CD4-positive, alpha-beta T cell treated with Interferon alpha-2 for 1 hour (primary cell): ENCODE data around the gene DMGDH.

Experiments
- DNase-seq, 2 donors: peaks; one replicate each; pipeline ENCODE4 v3.0.0-alpha.2; 2020 to 2022

Gene DMGDH

DNA sequence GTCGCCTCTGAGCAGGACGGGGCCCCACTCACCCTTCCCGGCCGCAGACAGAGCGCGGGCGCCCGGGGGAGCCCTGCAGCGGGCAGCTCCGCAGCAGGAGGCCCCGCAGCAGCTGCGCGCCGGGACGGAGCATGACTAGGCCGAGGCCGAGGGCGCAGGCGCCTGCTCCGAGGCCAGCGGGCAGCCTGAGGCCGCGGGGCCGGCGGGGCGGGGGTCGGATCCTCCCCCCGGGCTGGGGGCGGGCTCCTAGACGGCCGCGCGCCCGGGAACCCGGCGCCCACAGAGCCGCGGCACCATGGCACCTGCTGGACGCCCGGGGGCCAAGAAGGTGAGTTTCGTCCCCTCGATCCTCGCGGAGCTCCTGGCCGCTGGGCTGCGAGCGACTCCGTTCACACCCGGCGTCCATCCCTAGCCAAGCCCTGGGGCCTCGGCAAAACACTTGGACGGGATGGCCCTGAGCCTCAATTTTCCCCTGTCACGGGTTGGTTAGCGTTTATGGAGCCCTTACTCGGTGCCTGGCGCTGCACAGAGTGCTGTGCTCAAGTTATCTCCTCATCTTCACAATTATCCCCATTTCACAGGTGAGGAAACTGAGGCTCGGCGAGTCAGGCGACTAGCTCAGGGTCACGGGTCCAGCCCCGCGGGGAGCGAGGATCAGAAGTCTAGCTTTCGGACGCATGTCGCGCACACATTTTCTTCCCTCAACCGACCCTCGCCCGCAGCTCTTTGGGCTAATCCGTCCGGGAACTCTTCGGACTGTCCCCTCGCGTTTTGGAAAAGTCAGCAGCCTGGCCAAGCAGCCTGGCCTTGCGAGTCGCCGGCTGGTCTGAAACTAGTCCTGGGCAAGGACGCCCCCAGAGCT lies at the start of gene DMGDH, which contains the start of gene BHMT2:
Gene DMGDH, minus strand, starts transcription at position 187 of the 862 bp plus-strand sequence. Its CDS starts 54 bp downstream, at position 133.
Gene BHMT2, plus strand, starts transcription at position 280 of the 862 bp plus-strand sequence. Its CDS starts 16 bp downstream, at position 296.
- DNase-seq = no peak

DNA sequence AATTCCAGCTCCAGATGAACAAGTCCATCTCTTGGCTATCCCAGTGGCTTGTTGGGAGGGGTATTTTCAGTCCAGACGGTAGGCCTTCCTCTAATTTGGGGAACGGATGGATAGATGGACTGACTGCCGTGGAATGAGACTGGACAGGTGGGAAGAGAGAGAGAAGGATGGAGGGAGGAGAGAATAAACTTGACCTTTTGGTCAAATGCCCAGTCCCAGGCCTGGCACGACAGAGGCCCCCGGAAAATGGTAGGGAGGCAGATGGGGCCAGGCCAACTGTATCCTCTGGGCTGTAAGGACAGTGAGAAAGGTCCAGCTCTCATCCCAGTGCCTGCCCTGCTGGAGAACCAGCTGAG lies 43.2 kb upstream of the DMGDH start:
- DNase-seq = no peak

DNA sequence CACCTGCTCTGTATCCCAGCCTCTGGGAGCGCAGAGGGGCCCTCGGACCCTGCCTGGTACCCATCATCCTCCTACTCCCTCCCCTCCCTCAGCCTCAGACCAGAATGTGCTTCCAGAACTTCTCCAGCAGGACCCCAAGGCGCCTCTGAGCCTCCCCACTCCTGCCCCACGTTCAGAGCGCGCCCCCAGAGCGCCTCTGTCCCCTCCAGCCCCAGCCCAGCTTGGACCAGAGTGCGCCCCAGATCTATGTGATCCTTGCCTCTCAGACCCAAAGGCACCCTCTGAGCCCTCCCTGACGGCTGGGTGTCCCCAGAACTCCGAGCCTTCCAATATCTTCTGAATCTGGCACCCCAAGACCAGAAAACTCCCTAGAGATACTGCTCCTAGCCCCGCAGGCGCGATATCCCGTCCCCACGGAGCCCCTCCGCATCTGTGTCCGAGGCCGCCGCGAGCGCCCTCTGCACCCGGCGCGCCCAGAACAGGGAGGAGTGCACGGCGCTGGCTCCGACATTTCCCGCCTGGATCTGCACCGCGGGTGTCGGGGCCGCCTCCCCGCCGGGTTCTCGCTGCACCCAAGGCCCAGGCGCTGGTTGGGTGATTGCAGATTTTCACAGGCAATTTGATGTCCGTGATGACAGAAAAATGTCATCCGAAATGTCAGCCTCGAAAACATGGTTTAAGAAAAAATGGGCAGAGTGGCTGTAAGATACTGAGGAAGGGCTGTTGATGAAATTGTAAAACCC lies 42.7 kb upstream of the DMGDH start:
- no peak for DNase-seq

DNA sequence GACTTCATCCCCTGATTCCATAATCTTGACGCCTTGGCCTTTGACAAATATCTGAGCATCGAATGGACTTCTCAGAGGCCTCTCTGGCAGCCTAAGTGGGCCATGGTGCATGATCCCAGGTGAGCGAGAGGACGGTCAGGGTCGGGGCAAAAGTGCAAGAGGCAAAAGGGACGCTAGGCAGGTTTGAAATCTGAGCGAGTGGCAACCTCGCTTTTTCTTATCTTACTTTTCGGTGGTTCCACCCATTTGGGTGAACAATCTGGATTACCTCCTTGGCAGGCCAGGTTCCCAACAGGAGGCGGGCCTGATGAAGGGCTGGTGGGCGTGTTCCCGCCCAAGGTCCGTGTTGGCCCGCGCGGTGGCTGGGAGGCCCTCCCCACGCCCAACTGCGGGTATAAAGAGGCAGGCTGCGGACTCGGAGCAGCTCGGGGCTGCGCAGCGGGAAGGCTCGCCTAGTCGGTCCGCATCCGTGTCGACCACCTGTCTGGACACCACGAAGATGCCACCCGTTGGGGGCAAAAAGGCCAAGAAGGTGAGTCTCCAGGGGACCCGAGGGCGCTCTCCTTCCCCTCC lies 42.0 kb upstream of the DMGDH start, which contains the start of gene BHMT:
Gene BHMT, plus strand, starts transcription at position 423 of the 573 bp plus-strand sequence. Its CDS starts 77 bp downstream, at position 500.
- DNase-seq = no peak

DNA sequence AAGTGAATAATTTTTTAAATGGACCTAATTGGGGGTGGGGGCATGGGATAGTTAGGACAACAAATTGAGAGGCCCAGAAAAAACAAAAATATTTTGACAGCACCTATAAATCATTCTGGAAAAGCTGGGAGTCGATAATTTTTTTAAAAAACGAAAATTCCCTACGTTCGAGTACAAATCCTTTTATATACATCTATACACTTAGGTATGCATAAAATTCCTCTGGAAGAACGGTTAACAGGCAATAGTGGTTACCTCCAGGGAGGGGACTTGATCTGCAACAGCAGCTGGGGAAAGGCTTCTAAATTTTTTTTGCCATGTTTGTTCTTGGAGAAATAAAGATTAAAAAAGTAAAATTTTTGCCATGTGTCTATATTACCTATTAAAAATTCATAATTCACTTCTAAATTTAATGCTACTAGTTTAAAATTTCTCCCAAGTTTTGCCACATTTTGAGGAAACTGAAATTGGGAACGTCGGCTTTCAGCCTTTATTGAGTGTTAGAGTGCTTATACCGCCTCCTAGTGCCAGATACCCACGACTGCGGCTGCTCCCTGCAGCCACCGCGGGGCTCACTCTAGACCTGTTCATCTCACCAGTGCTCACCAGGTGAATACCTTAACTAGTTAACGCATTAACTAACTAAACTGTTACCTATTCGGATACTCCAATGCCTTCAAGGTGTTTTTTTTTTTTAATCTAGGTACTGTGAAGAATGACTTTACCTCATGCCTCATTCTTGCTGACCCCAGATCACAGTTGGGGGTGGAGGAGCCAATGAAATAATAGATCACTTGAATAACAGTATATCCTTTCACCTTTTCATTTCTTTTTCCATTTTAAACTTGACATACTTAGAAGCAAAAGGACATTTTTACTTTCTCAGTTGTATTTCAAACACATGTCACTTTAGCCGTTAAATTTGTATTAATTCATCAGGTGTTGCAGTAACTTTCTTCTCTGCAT lies 40.3 kb upstream of the DMGDH start:
- peak in 1 of 2 donors; percentile 38 for DNase-seq

DNA sequence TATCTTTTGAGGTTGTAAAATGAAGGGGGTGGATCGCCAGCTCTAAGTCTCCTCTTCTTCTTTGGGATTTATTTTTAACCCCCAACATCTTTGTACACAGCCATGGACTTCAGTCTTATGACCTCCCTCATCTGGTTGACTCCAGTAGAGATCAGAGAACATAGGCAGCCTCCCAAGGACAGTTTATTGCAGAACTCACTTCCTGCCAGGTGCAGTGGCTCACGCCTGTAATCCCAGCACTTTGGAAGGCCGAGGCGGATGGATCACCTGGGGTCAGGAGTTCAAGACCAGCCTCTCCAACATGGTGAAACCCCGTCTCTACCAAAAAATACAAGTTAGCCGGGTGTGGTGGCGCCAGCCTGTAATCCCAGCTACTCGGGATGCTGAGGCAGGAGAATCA lies 39.3 kb upstream of the DMGDH start:
- no peak for DNase-seq

DNA sequence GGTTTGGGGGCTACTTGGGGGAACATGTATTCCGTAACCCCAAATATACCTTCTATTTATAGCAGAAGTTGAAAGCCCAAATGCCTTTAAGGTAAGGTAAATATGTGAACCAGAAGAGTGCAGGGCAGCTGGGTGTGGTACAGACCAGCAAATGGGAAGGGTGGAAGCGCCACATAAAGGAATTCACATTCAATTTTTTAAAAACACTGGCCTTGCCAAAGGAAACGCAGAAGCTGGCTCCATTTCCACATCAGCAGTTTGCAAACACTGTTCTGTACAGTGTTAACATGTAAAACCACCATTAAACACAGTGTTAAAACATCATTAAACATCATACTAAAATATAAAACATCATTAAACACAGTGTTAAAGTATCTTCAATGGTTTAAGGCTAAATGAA lies 38.6 kb upstream of the DMGDH start:
- no peak for DNase-seq

DNA sequence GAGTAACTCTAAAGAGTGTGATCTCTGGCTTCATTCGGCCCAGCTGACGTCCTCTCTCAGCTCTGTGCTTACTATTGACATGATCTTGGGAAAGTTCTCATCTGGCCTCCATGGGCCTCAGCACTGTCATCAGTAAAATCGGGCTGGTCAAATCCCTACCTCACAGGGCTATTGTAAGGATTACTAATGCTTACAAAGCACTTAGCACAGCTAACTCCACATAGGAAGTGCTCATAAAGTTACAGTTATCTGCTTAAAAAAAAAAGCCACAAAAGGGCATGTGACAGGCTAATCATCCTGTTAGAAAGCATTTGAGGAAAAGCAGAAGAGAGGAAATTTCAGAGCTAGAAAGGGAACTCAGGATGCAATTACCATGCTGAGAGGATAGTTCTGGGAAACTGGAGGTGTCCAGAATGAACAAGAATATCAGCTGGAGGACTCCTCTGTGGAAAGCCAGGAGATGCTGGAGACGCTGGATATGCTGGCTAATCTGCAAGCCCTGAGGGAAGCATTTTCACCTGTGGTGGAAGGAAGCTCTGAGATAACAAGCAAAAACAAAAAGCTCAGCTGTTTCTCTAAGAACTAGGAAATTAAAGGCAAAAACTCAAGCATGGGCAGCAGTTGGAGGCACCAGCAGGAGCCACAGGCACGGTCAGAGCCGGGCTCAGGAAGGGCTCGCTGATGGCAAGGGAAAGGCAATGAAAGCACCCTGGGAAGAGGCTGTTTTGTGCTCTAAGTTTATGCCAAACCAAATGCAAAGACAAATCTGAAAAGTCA lies 37.7 kb upstream of the DMGDH start:
- DNase-seq = no peak

DNA sequence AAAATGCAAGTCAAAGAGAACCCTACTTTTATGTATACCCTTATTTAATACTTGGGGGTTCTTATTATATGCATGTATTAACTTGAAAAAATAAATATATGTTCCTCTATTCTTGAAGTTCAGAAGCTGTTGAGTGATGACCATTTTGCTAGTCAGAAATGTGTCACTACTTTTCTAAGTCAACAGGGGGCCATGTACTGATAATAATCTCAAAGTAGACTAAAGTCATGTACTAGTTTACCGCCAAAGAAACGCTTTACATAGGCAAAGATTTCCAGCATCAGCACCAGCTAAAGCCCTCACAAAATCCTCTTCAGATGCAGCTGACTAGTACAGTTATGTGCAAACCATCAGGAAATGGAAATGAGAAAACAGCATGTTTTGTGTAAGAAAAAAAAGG lies 36.4 kb upstream of the DMGDH start:
- no peak for DNase-seq

DNA sequence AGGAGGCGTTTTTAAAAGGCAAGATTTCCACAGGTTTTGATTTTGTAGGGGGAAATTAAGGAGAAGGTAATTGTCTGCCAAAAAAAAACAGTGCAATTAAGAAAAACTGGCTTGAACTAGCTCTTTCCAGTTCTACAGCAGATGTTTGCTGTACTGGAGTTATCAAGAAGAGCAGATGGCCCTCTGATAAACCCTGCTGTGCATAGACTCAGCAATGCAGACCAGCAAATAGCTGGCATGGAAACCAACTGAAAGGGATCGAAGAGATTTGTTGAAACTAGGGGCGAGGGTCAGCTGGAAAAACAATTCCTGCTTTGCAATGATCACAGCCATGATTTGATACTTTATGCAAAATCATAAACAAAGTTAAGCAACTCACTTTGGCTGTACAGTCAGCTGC lies 24.3 kb upstream of the DMGDH start:
- no peak for DNase-seq

DNA sequence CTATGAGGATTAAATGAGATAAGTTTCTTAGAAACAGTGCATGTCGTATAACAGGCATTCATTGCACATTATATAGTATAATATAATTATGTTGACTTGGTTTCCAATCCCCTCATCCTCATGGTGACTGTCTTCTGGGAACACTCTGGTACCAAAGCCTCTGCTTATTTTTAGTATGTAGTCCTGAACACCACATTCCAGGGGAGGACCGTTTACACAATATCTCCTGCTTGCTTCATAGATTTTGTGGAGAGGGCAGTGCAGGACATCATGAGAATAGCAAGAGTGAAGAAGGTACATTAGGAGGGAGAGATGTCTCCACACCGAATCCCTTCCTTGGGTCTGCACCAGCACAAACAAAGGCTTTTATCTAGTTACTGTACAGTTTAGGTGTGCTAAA lies 21.6 kb upstream of the DMGDH start:
- DNase-seq = no peak

DNA sequence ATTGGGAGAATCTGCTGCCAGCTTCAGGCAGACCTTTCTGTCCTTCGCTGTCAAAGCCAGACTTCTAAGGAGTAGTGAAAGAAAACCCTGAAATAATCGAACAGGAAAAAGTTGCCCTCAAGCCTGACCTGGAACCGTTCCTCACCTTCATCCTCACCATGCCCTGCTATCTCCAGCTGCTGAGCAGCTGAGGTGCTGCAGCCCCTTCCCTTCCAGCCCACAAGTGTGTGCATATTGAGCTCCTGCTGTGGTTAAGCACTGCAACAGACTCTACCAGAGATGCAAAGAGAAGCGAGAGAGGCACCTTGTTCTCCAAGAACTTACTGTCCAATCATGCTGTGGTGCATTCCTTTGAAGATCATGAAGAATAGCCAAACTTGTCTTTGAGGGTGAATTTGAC lies 19.0 kb upstream of the DMGDH start:
- DNase-seq = no peak

DNA sequence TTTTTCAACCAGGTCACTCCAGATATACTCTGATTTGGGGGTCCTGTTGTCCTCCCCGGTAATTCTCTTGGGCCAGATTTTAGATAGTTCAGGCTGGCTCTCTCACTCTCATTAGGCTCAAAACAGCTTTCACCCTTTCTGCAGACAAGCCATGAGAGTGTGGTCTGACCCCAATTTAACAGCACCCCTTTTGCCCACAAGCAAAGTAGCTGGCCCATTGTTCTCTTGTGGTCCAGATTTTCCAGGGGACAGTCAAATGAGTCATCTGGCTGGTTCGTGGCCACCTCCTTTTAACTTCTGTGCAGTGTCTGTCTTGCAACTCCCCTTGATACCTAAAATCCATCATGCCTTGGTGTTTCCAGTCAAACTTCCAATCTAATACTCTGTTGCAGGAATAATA lies 16.6 kb upstream of the DMGDH start:
- DNase-seq = no peak

DNA sequence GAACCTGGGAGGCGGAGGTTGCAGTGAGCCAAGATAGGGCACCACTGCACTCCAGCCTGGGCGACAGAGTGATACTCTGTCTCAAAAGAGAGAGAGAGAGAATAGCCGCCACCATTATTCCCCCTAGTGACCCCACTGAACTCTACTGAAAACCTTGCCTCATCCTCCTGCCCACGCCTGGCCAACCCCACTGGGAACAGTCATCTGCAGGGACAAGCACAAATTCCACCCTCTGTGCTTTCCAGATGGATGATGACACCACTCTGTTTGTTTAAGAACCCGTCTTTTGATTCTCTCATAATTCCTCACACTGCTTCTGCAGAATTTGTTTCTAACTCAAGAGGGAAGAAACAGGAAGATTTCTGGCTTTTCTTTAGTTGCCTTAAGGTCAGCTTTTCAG lies 12.3 kb upstream of the DMGDH start:
- DNase-seq = no peak

DNA sequence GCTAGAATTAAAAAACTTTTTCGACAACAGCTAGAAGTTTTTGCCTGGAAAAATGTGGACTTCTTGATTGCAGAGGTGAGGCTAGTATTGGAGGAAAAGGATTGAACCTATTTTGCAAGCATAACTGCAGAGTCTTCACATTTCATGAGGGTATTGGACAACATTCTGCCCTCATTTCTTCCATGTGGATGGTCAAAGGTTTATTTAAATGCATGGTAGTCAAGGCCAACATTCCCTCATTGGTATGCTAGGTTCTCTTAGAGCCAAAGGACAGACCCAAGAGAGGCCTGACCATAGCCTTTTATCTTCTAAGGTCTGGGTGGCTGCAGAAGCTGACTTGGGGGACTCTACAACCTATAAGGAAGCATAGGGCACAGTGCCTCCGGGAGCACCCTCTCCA lies 11.3 kb upstream of the DMGDH start:
- DNase-seq = no peak

DNA sequence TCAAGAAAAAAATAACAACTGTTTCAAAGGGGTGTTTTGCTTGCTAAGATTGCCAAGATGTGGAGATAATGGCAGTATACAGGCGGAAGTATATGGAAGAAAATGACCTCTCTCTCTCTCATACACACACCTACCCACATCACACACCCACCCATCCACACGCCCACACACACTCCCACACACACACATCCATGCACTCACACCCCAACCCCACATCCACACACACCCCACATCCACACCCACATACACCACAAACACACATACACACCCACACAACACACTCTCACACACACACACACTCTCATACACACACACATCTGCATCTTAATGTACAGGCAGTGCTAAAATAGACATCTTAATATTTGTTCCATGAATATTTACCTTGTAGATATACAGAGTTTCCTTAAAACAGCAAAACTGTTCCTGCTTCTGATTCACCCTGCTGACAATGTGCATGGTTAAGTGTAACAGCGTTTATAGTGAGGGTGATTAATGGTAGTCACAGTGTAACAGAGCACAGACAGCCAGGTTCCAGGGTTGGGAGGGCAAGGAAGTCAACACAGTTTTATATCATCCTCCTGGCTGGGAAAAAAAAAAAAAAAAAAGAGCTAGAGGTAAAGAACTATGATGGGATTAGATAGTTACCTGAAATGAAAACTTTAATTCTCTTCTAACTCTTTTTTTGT lies 8.3 kb upstream of the DMGDH start:
- no peak for DNase-seq

DNA sequence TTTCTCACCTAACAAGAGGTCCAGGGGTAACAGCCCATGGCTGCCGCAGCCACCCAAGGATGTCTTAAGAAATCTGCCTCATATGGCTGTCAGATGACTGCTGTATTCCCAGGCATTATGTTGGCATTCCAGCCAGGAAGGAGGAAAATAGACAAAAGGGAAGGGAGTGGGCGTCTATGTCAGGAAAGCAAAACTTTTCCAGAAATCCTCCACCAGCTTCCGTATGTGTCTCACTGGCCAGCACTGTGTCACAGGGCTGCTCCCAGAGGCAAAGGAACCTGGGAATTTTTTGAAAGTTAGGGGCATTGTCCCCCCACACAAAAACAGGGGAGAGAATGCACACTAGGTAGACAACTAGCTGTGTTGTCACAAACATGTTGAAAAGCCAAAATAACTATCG lies 7.3 kb upstream of the DMGDH start:
- no peak for DNase-seq

DNA sequence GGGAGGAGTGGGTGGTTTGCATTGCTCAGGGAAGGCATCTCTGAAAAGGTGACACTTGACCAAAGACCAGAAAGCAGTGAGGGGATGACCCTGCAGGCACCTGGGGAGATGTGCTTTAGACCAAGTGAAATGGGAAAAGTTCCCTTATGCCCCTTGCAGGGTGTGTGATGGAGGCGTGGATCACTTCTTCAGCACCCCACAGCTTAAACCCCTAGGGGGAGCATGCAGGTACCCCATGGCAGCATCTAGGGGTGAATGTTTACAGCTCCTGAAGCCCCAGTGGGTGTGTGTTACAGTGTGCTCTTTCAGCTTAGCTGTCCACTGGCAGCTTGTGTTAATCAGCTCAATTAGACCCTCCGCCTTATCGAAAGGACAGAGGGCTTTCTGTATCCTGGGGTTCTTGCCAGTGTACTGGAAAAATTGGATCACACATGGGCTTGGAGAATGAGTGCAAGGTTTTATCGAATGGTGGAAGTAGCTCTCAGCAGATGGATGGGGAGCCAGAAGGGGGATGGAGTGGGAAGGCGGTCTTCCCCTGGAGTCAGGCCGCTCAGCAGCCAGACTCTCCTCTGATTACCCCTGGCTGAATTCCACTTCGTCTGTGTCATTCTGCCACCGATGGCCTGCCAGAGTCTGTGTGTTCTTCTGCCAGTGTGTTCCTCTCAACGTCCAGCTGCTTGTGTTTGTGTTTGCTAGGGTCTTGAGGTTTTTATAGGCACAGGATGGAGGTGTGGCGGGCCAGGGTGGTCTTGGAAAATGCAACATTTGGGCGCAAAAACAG lies 6.4 kb upstream of the DMGDH start:
- no peak for DNase-seq

DNA sequence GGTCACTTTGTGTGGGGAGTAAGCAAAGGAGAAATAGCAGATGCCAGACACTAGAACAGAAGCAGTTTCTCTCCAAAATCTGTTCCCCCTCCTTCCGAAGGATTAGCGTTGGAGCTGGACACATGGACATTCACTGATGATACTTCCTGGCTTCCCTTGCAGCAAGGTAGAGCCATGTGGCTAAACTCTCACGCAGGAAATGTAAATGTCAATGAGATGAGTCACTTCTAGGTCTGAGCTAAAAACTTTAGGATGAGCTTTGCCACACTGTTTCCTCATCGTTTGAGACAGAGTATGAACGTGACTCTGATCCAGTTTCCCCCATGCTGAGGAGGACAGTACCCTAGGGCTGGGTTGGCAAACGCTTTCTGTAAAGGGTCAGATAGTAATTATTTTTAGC lies 5.2 kb upstream of the DMGDH start:
- no peak for DNase-seq

DNA sequence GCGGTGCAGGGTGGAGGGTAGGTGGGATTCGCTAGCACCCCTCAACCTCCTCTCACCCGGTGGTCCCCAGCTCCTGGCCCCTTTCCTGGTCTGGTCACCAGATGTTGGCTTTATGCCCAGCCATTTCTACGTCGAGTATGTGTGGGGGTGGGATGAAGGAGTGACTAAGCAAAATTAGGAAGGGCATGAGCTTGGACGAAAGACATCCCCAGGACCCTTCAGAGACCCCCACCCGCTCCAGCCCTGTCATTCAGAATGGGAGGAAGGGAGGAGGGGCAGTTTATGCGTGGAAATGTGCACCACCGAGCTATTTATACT lies 835 bp upstream of the DMGDH start:
- no peak for DNase-seq
